ENCODE measurements around the gene PRKG1. TPM values are rescaled to one million over a fixed set of nuclear protein-coding genes. Genes with fewer than 3 reads are reported as not detected.
"Not testable (repeated sequence)": the region's sequence is repeated elsewhere in the genome, so short reads cannot be mapped to it uniquely, and the experiment has no call there.

The PRKG1 gene
- total and polyA plus RNA-seq, 2 experiments from 2014 or later, result 10.7 to 21.8 TPM

DNA sequence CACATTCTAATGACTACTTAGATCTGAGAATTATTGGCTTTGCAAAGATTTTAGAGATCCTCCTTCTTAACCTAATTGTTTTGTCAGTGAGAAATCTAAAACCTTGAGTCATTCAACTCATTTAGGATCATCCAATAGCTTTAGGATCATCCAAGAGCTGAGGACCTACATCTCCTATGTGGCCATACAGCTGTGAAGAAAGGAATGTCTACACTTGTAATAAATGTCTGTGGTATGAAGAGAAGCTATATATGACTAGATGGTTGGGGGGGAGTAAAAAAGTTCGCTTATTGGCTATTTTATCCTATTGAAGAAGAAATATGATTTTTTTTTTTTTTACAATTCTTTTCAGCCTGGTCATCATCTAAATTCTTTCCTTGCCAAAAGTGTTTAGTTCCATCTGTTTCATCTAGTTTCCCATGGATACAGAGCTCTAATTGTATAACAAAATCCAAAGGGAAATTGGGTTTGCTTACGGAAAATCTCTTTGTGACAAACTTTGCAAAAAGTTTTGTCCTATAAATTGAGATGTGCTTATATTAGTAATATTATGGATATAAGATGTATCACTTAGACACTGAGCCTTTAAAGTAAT is 196.7 kb downstream of the PRKG1 start:
- no peaks in the 10 kb centered on the region; the same call in 1 of the 2 replicates for H3K79me2 ChIP-seq (ENCODE audit: insufficient read depth)
- no peaks in the 10 kb centered on the region for H3K9me2 ChIP-seq (ENCODE audit: insufficient read depth)
- no peak overlapping the region for H2AFZ ChIP-seq
- H3K4me1 ChIP-seq (ENCODE audit: insufficient read depth), result peaks cover 14% of the 10 kb centered on the region; the same call in 1 of the 2 replicates
- no peak overlapping the region for H3K9ac ChIP-seq
- 98 to 100% methylated on average over 2 of the region's 2 CpGs for WGBS, 2 experiments (ENCODE audit: low coverage in 1 of 2, low lambda C conversion rate in 2 of 2, missing lambda C conversion rate in 2 of 2)
- no peak overlapping the region for H3K4me2 ChIP-seq (ENCODE audit: unreplicated experiment)
- H3K27ac ChIP-seq, result no peak overlapping the region
- peak; percentile 24 for DNase-seq
- no peaks in the 10 kb centered on the region for H3K9me3 ChIP-seq (ENCODE audit: low read depth)
- H3K36me3 ChIP-seq (ENCODE audit: low read depth), result no peaks in the 10 kb centered on the region
- TF ChIP-seq EZH2 (IDR thresholded peaks at IDR 0.05; ENCODE audit: insufficient read depth, poor library complexity, severe bottlenecking) (no peak), EZH2phosphoT487 (IDR thresholded peaks at IDR 0.05; ENCODE audit: insufficient read depth, low read depth) (no peak)
- H3K27me3 ChIP-seq (replicated peaks; ENCODE audit: insufficient read depth), result no peaks in the 10 kb centered on the region
- in situ Hi-C loops (cut with MboI), result no loop called here
- H3K4me3 ChIP-seq, result no peak overlapping the region
- no peaks in the 10 kb centered on the region; the same call in 1 of the 2 replicates for H3F3A ChIP-seq (ENCODE audit: insufficient read depth)
- no peaks in the 10 kb centered on the region for H4K20me1 ChIP-seq (ENCODE audit: insufficient read depth)

DNA sequence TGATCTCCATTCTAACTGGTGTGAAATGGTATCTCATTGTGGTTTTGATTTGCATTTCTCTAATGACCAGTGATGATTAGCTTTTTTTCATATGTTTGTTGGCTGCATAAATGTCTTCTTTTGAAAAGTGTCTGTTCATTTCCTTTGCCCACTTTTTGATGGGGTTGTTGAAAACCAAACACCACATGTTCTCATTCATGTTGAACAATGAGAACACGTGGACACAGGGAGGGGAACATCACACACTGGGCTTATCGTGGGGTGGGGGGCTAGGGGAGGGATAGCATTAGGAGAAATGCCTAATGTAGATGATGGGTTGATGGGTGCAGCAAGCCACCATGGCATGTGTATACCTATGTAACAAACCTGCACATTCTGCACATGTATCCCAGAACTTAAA is 197.8 kb downstream of the PRKG1 start:
- H3K36me3 ChIP-seq (ENCODE audit: low read depth); H3K79me2 ChIP-seq (ENCODE audit: insufficient read depth); H3K4me3 ChIP-seq; H2AFZ ChIP-seq; H3K27me3 ChIP-seq (replicated peaks; ENCODE audit: insufficient read depth); H4K20me1 ChIP-seq (ENCODE audit: insufficient read depth); DNase-seq; in situ Hi-C loops (cut with MboI); H3K9ac ChIP-seq; H3K9me3 ChIP-seq (ENCODE audit: low read depth); H3K4me2 ChIP-seq (ENCODE audit: unreplicated experiment); H3K27ac ChIP-seq; H3F3A ChIP-seq (ENCODE audit: insufficient read depth); H3K9me2 ChIP-seq (ENCODE audit: insufficient read depth): not testable (repeated sequence)
- peaks cover 14% of the 10 kb centered on the region; the same call in 1 of the 2 replicates for H3K4me1 ChIP-seq (ENCODE audit: insufficient read depth)
- WGBS, 2 experiments (ENCODE audit: low coverage in 1 of 2, low lambda C conversion rate in 2 of 2, missing lambda C conversion rate in 2 of 2), result 15 to 18% methylated on average over 2 of the region's 2 CpGs

DNA sequence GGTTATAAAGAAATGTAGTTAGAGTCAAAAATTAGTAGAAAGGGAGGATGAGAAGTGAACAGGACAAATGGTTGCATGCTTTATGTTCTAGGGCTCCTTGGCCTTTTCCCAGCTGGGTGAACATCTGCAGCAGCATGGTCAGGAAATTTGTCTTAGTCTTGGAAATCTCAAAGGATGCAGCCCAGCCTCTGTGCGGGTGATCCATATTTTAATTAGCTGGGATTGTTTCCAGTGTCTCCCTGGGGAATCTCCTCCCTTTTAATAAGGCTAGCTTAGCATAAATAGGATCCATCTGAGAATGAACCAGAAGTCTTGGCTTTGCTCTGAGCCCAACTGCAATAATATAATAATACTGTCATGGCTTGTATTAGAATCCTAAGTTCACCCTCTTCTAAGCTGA is 198.3 kb downstream of the PRKG1 start:
- Histone ChIP-seq H3K9me2 (ENCODE audit: insufficient read depth) (no peaks in the 10 kb centered on the region), H3K4me3 (no peak overlapping the region), H3K36me3 (ENCODE audit: low read depth) (no peaks in the 10 kb centered on the region), H3K9me3 (ENCODE audit: low read depth) (no peaks in the 10 kb centered on the region), H3K4me1 (ENCODE audit: insufficient read depth) (peaks cover 14% of the 10 kb centered on the region; the same call in 1 of the 2 replicates), H4K20me1 (ENCODE audit: insufficient read depth) (no peaks in the 10 kb centered on the region), H3F3A (ENCODE audit: insufficient read depth) (no peaks in the 10 kb centered on the region; the same call in 1 of the 2 replicates), H3K27me3 (replicated peaks; ENCODE audit: insufficient read depth) (no peaks in the 10 kb centered on the region), H3K27ac (no peak overlapping the region), H2AFZ (no peak overlapping the region), H3K9ac (no peak overlapping the region), H3K4me2 (ENCODE audit: unreplicated experiment) (no peak overlapping the region), H3K79me2 (ENCODE audit: insufficient read depth) (no peaks in the 10 kb centered on the region; the same call in 1 of the 2 replicates)
- WGBS, 2 experiments (ENCODE audit: low coverage in 1 of 2, low lambda C conversion rate in 2 of 2, missing lambda C conversion rate in 2 of 2), result 29 to 32% methylated on average over 1 of the region's 1 CpG
- TF ChIP-seq EZH2 (IDR thresholded peaks at IDR 0.05; ENCODE audit: insufficient read depth, poor library complexity, severe bottlenecking) (no peak), EZH2phosphoT487 (IDR thresholded peaks at IDR 0.05; ENCODE audit: insufficient read depth, low read depth) (no peak)
- in situ Hi-C loops (cut with MboI), result no loop called here
- DNase-seq, result no peak

DNA sequence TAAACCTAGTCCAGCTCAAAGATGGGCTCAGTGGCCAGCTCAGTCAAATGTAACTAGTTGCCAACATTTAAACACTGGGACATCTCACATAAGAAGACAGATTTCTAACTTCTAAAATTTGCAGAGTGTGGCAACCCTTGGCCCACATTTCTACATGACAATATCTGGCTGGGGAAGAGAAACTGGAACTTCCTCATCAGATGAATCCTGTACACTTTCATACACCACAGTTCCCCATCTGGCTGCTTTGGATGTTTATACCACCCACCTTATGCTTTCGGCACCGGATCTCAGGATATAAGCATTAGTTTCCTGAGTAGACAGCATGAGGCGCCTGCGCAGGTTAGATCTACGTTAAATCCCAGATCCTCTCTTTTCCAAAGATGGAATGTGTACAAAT is 199.3 kb downstream of the PRKG1 start:
- Histone ChIP-seq H3K4me3 (no peak overlapping the region), H3K36me3 (ENCODE audit: low read depth) (no peaks in the 10 kb centered on the region), H3K27ac (no peak overlapping the region), H3F3A (ENCODE audit: insufficient read depth) (no peaks in the 10 kb centered on the region; the same call in 1 of the 2 replicates), H3K27me3 (replicated peaks; ENCODE audit: insufficient read depth) (no peaks in the 10 kb centered on the region), H3K9me2 (ENCODE audit: insufficient read depth) (no peaks in the 10 kb centered on the region), H3K4me2 (ENCODE audit: unreplicated experiment) (no peak overlapping the region), H3K9ac (no peak overlapping the region), H4K20me1 (ENCODE audit: insufficient read depth) (no peaks in the 10 kb centered on the region), H3K4me1 (ENCODE audit: insufficient read depth) (peaks cover 14% of the 10 kb centered on the region; the same call in 1 of the 2 replicates), H3K79me2 (ENCODE audit: insufficient read depth) (no peaks in the 10 kb centered on the region; the same call in 1 of the 2 replicates), H3K9me3 (ENCODE audit: low read depth) (no peaks in the 10 kb centered on the region), H2AFZ (no peak overlapping the region)
- DNase-seq, result no peak
- in situ Hi-C loops (cut with MboI), result no loop called here
- WGBS, 2 experiments (ENCODE audit: low coverage in 1 of 2, low lambda C conversion rate in 2 of 2, missing lambda C conversion rate in 2 of 2), result 87 to 88% methylated on average over 5 of the region's 5 CpGs
- TF ChIP-seq EZH2phosphoT487 (IDR thresholded peaks at IDR 0.05; ENCODE audit: insufficient read depth, low read depth) (no peak), EZH2 (IDR thresholded peaks at IDR 0.05; ENCODE audit: insufficient read depth, poor library complexity, severe bottlenecking) (no peak)

DNA sequence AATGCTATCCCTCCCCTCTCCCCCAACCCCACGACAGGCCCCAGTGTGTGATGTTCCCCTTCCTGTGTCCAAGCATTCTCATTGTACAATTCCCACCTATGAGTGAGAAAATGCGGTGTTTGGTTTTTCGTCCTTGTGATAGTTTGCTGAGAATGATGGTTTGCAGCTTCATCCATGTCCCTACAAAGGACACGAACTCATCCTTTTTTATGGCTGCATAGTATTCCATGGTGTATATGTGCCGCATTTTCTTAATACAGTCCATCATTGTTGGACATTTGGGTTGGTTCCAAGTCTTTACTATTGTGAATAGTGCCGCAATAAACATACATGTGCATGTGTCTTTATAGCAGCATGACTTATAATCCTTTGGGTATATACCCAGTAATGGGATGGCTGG is 201.8 kb downstream of the PRKG1 start:
- H4K20me1 ChIP-seq (ENCODE audit: insufficient read depth); H3K9me3 ChIP-seq (ENCODE audit: low read depth); H3K4me2 ChIP-seq (ENCODE audit: unreplicated experiment); H3F3A ChIP-seq (ENCODE audit: insufficient read depth); in situ Hi-C loops (cut with MboI); H3K9me2 ChIP-seq (ENCODE audit: insufficient read depth); H3K4me1 ChIP-seq (ENCODE audit: insufficient read depth); H3K27ac ChIP-seq; H3K27me3 ChIP-seq (replicated peaks; ENCODE audit: insufficient read depth); H2AFZ ChIP-seq; H3K79me2 ChIP-seq (ENCODE audit: insufficient read depth); H3K36me3 ChIP-seq (ENCODE audit: low read depth); H3K9ac ChIP-seq; DNase-seq; H3K4me3 ChIP-seq: not testable (repeated sequence)
- WGBS, 2 experiments (ENCODE audit: low coverage in 1 of 2, low lambda C conversion rate in 2 of 2, missing lambda C conversion rate in 2 of 2), result 88 to 89% methylated on average over 6 of the region's 6 CpGs

DNA sequence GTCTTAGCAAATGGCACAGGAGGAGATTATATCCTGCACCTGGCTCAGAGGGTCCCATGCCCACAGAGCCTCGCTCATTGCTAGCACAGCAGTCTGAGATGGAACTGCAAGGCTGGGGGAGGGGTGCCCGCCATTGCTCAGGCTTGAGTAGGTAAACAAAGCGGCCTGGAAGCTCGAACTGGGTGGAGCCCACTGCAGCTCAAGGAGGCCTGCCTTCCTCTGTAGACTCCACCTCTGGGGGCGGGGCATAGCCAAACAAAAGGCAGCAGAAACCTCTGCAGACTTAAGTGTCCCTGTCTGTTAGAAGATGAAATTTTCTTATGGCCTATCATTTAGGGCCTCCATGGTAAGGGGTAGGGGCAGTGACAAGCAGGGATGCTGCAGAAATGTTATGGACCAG is 207.1 kb downstream of the PRKG1 start:
- H4K20me1 ChIP-seq (ENCODE audit: insufficient read depth); H3K4me2 ChIP-seq (ENCODE audit: unreplicated experiment); H3K4me1 ChIP-seq (ENCODE audit: insufficient read depth); H3K27me3 ChIP-seq (replicated peaks; ENCODE audit: insufficient read depth); H3K9ac ChIP-seq; H3K36me3 ChIP-seq (ENCODE audit: low read depth); DNase-seq; H3K9me2 ChIP-seq (ENCODE audit: insufficient read depth); H3K4me3 ChIP-seq; H3K27ac ChIP-seq; H3K9me3 ChIP-seq (ENCODE audit: low read depth); H3K79me2 ChIP-seq (ENCODE audit: insufficient read depth); H3F3A ChIP-seq (ENCODE audit: insufficient read depth); H2AFZ ChIP-seq; in situ Hi-C loops (cut with MboI): not testable (repeated sequence)
- 84 to 90% methylated on average over 5 of the region's 5 CpGs for WGBS, 2 experiments (ENCODE audit: low coverage in 1 of 2, low lambda C conversion rate in 2 of 2, missing lambda C conversion rate in 2 of 2)

Measured in GM23248 (cell line).